Right renal pelvis (tissue), 4 donors: ENCODE results near the gene TMC2. TPM values are rescaled to one million over a fixed set of nuclear protein-coding genes. Genes with fewer than 3 reads are reported as not detected.

ENCODE experiments used
- DNase-seq, 4 donors: peaks; one replicate each; pipeline ENCODE4 v3.0.0-alpha.2; 2013; ENCODE audit warnings: low read depth in 4 of 4, low spot score in 3 of 4, missing footprints in 1 of 4
- polyA plus RNA-seq, 4 donors: library from polyadenylated mRNA; unstranded; fragments of 120-200 nt; gene quantifications; one replicate each; pipeline ENCODE4 v1.2.1, GENCODE V29; 2013; ENCODE audit not compliant: insufficient read length in 4 of 4

The TMC2 gene
- polyA plus RNA-seq, 4 donors = 0.04 to 0.25 (median 0.22) TPM

- peak in 1 of 4 donors; percentile 15 for DNase-seq
These were observed 28.0 kb downstream of the TMC2 start for GRCh38 chr20:2564406-2564805.

GRCh38 chr20:2575682-2576081 is 39.3 kb downstream of the TMC2 start:
- no peak for DNase-seq

DNA sequence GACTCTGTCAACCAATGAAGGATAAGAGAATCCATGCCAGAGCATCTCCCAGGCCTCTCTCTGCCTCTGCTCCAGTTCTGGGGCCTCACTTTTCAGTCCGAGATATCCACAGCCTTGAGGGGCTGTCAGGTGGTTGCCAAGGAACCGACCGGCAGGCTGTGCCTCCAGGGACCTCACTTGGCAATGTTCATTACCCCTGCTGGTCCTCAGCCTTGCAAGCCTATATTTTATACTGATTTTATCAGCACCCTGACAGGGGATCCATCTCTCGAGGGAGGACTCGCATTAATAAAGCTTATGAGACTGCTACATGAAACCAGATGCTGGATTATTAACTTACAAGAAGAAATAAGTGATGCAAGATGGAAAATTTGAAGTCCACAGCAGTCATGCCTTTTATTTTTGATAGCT is 39.9 kb downstream of the TMC2 start:
- DNase-seq = no peak

- DNase-seq = no peak
These were observed 42.3 kb downstream of the TMC2 start for GRCh38 chr20:2578475-2579192.

DNA sequence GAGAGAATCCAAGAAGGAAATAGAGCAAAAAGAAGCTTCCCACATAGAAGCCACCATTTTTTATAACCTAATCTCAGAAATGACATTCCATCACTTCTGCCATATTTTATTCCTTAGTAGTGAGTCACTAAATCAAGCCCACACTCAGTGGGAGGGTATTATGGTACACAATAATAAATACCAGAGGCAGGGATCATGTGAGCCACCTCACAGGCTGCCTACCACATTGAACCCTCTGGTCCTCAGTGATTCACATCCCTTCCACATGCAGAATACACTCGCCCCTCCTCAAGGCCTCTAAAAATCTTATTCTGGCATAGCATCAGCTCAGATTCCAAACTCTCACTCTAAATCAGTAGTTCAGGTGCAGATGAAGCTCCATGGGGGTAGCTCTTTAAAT is 49.4 kb downstream of the TMC2 start:
- no peak for DNase-seq

GRCh38 chr20:2593756-2594155 is 57.4 kb downstream of the TMC2 start:
- no peak for DNase-seq

GRCh38 chr20:2595076-2595475 is 58.7 kb downstream of the TMC2 start:
- no peak for DNase-seq

DNA sequence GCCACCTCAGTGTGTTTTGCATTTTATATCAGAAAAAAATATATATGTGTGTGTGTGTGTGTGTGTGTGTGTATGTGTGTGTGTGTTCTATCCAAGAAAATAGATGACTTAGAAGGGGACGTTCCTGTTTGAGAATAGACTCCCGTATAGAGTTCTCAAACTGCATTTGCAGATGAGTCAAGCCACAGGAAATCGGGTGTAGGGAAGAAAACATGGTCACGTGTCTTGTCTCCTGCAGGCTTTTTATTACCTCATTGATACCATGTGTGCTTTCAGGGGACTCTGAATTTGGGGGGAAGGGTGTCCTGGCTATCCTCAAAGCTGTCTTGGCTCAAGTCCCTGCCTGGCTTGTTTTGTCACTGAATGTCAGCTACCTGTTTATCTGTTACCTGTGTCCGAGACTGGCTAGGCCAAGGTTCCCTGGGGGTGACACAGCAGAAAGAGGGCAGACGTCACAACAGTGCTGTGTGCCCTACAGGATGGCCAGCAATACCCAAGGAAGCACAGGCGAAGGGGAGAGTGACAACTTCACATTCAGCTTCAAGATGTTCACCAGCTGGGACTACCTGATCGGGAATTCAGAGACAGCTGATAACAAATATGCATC is 60.4 kb downstream of the TMC2 start:
- no peak for DNase-seq

- peak in 1 of 4 donors; percentile 8 for DNase-seq
These were observed 63.1 kb downstream of the TMC2 start for GRCh38 chr20:2599288-2600006.

DNA sequence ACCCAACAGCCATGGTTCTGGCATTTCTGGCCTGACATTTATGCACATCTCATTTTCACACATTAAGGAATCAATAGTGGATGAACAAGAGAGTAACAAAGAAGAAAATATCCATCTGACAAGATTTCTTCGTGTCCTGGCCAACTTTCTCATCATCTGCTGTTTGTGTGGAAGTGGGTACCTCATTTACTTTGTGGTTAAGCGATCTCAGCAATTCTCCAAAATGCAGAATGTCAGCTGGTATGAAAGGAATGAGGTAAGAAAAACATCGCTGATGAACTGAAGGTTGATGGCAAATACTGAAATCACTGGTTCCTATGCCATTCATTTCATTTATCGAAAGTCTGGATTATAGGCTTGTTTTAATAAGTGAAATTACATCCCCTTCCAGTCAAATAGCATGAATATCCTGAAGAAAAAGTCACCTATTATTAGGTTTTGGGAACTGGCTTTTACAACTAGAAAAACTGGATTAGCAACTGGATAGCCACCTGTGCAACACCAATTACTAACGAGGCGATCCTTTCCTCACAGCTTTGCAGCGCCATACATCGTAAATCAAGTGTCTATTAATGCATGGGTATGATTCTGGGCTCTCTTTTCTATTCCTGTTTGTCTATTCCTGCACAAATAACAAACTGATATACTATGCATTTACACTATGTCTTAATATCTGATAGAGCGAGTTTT is 65.8 kb downstream of the TMC2 start:
- no peak for DNase-seq

GRCh38 chr20:2602746-2603145 is 66.4 kb downstream of the TMC2 start:
- no peak for DNase-seq

GRCh38 chr20:2603816-2604505 is 67.6 kb downstream of the TMC2 start:
- no peak for DNase-seq

GRCh38 chr20:2604506-2604835 is 68.1 kb downstream of the TMC2 start:
- DNase-seq = no peak

GRCh38 chr20:2606507-2607006 is 70.2 kb downstream of the TMC2 start:
- DNase-seq = no peak

GRCh38 chr20:2610326-2610725 is 74.0 kb downstream of the TMC2 start:
- no peak for DNase-seq

DNA sequence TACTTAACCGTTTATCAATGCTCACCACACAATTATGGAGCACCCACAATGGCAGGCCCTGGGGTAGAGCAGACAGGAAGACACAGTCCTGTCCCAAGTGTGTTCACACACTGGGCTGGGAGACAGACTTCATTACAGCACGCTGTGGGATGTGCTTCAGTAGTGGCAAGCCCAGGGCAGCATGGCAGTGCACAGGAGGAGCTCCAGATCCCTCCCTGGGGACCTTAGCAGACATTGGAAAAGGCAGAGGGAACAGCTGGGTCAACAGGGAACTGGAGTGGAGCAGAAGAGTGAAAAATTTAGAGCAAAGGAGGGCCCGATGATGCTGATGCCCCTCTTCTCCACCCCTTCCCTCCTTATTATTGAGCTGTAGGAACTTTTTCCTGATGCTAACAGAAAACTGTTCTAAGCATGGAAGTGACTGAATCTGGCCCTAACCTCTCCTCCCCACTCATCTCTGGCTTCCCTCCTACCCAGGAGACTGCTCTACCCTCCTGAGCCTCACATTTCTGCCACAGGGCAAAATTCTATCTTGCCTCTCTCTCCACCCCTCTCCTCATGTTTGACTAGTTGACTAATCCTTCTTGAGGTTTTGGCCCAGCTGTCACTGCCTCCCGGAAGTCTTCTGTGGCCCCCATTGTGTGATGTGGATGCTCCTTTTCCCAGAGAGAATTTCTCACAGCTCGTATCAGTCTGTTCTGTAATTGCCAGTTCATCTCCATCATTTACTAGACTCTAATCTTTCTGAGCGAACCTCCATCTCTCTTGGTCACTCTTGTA is 74.8 kb downstream of the TMC2 start:
- DNase-seq = no peak

DNA sequence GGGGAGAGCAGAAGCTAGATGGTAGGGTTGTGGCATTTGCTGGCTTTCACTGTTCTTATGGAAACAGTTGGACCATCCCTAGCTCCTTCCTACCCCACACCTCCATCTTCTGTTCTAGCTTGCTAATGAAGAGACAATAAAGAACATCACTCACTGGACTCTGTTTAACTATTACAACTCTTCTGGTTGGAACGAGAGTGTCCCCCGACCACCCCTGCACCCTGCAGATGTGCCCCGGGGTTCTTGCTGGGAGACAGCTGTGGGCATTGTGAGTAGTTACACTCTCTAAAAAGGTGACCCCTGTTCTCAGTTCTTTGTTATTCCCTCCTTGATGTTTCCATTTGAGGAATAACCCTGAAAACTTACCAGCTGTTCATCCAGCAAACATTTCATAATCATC is 75.7 kb downstream of the TMC2 start:
- DNase-seq = no peak

- DNase-seq = no peak
These were observed 80.3 kb downstream of the TMC2 start for GRCh38 chr20:2616634-2617033.

DNA sequence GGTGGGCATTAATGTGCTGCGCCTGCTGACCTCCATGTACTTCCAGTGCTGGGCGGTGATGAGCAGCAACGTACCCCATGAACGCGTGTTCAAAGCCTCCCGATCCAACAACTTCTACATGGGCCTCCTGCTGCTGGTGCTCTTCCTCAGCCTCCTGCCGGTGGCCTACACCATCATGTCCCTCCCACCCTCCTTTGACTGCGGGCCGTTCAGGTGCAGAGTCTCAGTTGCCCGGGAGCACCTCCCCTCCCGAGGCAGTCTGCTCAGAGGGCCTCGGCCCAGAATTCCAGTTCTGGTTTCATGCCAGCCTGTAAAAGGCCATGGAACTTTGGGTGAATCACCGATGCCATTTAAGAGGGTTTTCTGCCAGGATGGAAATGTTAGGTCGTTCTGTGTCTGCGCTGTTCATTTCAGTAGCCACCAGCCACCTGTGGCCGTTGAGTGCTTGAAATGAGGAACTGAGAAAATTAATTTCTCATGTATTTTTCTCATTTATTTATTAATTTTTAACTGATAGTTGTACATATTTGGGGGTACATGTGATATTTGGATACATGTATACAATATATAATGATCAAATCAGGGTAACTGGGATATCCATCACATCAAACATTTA is 80.8 kb downstream of the TMC2 start:
- DNase-seq = no peak
